RCC 7860 (cell line): ENCODE data around the gene LRRC61.
A peak's percentile ranks its signal among the peaks of the same experiment; 100 is the strongest.

Experiments
- DNase-seq: peaks from one replicate; pipeline ENCODE4 v3.0.0-alpha.2; 2015; ENCODE audit warnings: low spot score
- FAIRE-seq: peaks from 2 replicates; lab custom pipeline; 2012; peaks lifted over from hg19 to GRCh38; lab: Jason Lieb, UNC

Gene LRRC61

DNA sequence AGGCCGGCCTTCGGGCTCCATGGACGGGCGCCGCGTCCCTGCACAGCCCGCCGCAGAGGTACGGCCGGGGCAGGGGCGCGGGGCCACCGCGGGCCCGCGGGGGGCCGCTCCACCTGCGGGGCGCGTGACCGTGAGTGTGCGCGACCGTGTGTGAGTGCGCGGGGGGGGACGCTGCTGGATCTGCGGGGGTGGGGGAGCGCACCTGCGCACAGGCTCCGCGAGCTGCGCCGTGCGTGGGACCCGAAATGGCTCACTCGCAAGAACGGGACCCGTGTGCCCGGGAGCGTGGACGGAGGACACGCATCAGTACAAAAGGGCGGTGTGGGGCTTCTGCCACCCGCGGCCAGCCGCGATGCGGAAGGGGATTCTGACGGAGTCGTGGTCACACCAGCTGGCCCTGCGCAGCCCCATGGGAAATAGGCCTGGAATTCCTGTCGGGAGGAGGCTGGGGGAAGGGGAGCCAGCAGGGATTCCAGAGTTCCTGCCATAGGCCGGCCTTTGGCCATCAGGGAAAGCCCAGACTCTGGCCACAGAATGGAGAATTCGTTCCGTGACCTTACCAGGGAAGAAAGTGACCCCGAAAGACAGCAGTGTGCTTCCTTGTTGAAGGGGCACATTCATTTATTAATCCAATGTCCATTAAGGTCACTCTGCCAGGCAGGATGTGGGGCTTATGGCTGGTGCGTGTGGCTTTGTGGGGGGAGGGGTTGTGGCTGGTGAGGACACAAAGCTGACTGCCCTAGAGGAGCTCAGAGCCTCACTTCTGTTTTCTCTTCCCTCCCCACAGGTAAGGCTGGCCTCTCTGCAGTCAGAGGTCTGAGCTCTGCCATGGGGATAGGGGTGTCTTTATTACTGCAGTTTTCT lies 46.0 kb downstream of the LRRC61 start:
- peak; percentile 89 for DNase-seq
- FAIRE-seq: peak; percentile 79

DNA sequence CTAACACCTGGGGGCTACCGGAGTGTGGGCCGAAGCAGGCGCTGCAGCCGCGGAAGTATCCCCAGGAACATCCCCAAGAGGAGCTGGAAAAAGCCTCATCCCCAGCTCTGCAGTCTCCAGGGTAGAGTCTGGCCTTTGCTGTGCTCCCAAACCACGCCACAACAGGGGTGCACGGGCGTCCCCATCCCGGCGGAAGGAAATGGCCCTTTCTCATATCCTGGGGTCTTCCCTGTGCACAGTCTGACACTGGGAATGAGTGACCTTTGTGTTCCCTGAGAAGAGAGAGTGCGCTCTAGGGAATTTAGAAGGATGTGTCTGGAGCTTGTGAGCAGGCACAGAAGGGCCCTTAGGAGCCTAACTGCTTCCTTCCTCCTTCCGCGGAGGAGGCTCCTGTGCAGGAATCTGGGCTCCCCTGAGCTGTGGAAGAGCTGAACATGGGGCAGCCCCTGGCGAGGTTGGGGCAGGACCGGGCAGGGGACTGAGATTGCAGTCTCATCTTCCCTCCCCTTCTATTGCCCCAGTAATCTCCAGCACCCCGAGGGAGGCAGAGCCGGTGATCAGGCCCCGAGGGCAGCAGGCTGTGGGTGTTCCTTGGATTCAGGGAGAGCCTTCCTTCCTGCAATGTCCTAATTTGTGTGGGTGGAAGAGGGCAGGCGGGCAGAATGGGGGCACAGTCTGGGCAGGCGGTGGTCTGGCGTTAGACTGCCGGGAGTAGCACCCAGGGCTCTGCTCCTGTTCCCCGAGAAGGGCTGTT lies 46.8 kb downstream of the LRRC61 start:
- no peak for DNase-seq
- no peak for FAIRE-seq

DNA sequence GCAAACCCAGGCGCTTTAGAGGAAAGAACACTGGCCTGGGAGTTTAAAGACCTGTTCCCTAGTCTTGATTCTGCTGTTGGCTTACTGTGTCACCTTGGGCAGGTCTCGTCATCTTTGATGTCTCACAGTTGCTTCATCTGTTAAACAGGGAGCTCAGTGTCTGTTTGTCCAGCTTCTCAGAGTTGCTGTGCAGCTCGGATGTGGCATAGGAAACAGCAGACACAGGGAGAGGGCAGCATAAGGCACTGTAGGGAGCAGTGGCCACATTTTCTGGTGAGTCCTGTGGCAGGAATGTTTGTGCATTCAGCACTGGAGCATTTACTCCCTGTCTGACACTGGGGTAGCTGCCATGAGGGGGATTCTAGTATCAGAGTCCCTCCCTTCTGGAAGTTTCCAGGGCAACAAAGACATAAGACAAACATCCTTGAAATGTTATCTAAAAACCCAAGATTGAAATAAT lies 47.5 kb downstream of the LRRC61 start:
- peak; percentile 80 for DNase-seq
- no peak for FAIRE-seq

DNA sequence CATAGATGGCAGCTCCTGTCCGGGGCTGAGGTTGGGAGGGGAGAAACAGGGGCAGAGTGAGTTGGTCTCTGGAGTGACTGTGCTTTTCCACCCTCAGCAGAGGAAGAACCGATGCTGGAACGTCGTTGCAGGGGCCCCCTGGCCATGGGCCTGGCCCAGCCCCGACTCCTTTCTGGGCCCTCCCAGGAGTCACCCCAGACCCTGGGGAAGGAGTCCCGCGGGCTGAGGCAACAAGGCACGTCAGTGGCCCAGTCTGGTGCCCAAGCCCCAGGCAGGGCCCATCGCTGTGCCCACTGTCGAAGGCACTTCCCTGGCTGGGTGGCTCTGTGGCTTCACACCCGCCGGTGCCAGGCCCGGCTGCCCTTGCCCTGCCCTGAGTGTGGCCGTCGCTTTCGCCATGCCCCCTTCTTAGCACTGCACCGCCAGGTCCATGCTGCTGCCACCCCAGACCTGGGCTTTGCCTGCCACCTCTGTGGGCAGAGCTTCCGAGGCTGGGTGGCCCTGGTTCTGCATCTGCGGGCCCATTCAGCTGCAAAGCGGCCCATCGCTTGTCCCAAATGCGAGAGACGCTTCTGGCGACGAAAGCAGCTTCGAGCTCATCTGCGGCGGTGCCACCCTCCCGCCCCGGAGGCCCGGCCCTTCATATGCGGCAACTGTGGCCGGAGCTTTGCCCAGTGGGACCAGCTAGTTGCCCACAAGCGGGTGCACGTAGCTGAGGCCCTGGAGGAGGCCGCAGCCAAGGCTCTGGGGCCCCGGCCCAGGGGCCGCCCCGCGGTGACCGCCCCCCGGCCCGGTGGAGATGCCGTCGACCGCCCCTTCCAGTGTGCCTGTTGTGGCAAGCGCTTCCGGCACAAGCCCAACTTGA lies 48.2 kb downstream of the LRRC61 start:
- DNase-seq (no peak), FAIRE-seq (no peak)

DNA sequence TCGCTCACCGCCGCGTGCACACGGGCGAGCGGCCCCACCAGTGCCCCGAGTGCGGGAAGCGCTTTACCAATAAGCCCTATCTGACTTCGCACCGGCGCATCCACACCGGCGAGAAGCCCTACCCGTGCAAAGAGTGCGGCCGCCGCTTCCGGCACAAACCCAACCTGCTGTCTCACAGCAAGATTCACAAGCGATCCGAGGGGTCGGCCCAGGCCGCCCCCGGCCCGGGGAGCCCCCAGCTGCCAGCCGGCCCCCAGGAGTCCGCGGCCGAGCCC lies 48.8 kb downstream of the LRRC61 start:
- FAIRE-seq: no peak

DNA sequence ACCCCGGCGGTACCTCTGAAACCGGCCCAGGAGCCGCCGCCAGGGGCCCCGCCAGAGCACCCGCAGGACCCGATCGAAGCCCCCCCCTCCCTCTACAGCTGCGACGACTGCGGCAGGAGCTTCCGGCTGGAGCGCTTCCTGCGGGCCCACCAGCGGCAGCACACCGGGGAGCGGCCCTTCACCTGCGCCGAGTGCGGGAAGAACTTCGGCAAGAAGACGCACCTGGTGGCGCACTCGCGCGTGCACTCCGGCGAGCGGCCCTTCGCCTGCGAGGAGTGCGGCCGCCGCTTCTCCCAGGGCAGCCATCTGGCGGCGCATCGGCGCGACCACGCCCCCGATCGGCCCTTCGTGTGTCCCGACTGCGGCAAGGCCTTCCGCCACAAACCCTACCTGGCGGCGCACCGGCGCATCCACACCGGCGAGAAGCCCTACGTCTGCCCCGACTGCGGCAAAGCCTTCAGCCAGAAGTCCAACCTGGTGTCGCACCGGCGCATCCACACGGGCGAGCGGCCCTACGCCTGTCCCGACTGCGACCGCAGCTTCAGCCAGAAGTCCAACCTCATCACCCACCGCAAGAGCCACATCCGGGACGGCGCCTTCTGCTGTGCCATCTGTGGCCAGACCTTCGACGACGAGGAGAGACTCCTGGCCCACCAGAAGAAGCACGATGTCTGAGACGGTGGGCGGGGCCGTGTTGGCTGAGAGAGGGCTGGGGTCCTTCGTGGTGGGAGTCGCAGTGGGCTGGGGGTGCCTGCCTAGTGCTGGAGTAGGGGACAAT lies 49.3 kb downstream of the LRRC61 start:
- FAIRE-seq: no peak

More for the DNA sequence above, 48.8 kb downstream of the LRRC61 start:
- no peak for DNase-seq

DNA sequence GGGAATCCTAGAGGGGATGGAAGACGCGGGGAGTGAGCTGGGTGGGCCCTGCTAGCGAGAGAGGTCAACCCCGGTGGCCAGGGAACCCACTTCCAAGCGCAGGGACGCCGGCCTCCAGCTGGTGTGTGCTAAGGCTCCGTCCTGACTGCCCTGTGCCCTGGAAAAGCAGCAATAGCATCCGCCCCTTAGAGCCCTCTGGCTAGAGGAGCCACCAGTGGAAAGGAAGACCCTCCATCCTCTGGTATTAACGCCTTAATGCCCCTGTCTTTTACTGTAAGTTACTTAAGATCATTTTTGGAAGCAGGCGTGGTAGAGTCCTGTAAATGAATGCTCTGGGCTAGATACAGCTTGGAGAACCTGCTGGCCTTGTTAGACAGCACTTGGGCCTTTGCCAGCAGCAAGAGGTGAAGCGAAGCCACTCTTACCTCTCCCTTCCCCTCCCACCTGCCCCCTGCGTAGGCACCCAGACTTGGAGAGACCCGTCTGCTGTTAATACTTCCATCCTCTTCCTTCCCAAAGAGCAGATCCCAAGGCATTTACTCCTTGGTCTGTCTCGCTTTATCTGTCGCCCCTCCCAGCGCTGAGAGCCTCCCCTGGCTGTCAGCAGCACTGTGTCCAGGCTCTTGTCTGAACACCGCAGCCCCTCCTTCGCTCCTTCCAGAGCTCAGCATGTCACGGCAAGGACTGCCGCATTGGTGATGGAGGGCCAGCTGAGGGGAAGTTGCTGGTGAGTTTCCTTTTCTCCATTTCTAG lies 50.1 kb downstream of the LRRC61 start:
- no peak for DNase-seq
- no peak for FAIRE-seq

More for the DNA sequence above, 49.3 kb downstream of the LRRC61 start:
- no peak for DNase-seq

DNA sequence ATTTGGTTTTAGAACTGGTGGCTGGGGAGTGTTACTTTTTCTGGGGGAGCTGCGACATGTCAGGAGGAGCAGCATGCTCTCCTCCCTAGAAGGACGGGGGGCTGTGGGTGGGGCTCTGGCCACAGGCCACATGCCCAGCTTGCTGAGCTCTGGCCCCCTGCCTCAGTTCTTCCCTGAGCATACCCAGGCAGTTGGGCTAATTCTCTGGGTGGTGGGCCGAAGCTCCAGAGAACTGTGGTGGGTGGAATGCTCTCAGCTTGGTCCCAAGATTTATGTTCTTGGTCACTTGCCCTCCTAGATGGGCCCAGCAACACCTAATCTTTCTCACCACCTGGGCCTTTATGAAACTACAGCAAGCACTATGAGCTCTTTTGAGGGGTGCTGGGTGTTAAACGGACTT lies 50.9 kb downstream of the LRRC61 start:
- FAIRE-seq (no peak), DNase-seq (no peak)

DNA sequence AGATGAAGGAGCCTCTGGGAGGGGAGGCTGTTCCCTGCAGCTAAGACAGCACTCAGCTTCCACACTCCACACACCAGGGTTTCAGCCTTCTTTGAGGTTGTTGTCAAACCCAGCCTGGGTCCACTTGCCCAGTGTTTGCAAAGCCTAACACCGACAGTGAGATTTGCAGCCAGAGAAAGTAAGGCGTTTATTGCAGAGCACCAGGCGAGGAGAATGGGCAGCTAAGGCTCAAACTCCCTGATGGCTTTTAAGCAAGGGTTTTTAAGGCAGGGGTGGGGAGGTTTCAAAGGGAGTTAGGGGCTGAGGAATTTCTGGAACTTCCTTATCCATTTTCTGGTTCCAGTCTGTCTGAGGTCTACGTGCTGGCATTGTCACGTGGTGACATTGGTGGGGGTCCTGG lies 51.3 kb downstream of the LRRC61 start:
- FAIRE-seq: no peak
- DNase-seq: no peak

DNA sequence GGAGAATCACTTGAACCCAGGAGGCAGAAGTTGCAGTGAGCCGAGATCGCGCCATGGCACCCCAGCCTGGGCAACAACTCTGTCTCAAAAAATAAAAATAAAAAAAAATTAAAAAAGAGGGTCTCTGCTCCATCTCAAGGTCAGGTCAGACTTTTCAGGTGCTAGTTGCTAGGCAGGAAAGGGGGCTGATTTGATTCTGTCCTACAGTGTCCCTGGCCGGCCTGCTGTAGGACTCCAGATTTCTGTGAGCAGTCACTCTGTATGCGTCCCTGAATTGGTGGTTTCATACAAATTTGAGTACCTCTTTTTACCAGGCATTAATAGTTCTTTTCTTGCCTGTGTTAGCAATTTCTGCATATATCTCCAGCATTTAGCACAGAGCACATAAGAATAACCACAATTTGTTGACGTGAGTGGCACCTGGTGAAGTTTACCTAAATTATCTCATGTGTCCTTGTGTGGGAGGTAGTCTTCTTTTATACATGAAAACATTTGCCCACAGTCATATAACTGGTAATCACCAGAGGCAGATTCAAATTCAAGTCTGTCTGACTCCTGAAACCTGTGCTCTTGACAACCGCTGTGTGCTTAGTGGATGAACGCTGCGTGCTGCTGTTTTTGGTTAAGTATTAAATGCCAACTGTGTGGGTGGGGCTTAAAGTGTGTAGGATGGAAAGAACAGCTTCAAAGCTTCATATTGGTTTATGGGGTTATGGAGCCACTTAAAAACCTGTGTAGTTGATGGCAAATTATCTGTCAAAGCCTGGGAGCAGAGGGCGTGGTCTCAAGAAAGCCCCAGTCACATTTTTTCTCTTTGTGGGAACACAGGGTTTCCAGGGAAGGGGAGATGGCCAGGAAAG lies 52.7 kb downstream of the LRRC61 start:
- FAIRE-seq: no peak
- no peak for DNase-seq

DNA sequence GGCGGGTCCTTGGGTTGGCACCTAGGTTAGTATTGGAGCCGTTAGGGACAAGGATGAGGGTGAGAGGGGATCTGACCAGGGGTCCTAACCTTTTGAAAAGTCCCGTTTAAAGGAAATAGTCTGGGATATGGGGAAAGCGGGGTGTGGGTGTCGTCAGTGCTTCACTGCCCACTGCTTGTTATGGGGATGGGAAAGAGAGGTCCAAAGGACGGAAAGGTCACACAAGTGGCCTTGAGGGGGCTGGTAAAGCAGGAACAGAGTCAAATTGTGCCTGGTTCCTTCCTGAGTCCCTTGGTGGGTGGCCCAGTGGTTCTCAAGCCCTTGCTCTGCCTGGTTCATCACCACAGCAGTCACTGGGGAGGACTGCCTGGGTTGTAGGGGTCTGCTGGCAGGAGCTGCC lies 53.4 kb downstream of the LRRC61 start:
- FAIRE-seq: no peak
- no peak for DNase-seq

DNA sequence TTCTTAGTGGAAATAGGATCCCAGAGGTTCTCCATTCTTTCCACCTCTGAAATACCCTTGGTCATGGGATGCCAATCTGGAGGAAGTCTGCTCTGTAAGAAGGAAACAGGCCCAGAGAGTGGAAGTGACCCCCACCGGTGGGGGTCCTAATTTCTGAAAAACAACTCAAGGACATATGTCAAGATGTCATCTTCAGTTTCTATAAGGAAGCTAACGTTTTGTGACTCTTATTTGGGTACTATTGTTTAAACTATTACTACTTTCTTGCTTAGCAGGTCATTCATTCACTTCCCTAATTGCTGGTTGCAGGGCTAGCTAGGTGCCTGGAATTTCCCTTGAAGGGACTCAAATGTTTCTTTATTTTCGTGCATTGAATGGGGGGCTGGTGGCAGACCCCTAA lies 54.0 kb downstream of the LRRC61 start:
- DNase-seq (no peak), FAIRE-seq (no peak)

DNA sequence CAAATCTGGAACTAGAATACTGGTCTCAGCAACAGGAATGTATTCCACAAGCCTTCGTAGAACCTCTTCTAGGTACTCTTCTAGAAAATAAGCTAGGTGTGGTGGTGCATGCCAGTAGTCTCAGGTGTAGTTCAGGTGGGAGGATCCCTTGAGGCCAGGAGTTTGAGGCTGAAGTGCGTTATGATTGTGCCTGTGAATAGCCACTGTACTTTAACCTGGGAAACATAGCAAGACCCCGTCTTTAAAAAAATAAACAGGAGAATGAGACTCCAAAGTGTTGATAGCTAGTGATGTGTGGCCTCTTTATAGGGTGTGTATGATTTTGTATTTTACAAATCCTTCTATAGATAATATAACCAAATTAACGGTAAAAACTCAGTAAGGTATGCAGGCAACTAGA lies 54.5 kb downstream of the LRRC61 start:
- no peak for FAIRE-seq
- DNase-seq: no peak

DNA sequence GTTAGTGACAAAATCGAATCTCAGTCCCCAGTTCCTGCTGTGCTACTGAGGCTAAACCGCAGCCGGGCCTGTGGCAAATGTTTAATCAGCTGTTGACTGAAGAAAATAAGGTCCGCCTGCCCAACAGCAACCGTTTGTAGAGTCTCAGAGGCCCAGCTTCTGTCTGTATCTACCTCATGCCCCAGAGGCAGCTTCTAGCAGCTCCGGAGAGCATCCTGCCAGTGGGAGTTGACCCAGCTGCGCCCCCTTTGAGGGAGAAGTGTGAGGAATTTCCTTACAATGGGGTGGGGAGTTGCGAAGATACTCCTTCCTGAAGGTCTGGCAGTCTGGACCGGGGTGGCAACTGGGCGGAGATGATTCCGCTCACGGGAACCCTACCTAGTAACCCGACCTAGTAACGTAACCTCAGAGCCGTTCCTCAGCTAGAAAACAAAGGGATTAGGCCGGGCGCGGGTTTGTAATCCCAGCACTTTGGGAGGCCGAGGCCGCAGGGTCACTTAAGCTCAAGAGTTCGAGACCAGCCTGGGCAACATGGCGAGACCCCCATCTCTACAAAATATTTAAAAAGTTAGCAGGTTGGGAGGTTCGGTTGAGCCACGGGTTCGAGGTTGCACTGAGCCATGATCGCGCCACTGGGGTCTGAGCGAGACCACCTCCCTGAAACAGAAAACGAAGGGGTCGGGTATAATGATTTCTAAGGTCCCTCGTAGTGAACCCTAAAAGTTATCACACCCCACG lies 55.1 kb downstream of the LRRC61 start:
- FAIRE-seq (peak; percentile 92), DNase-seq (peak; percentile 97)

DNA sequence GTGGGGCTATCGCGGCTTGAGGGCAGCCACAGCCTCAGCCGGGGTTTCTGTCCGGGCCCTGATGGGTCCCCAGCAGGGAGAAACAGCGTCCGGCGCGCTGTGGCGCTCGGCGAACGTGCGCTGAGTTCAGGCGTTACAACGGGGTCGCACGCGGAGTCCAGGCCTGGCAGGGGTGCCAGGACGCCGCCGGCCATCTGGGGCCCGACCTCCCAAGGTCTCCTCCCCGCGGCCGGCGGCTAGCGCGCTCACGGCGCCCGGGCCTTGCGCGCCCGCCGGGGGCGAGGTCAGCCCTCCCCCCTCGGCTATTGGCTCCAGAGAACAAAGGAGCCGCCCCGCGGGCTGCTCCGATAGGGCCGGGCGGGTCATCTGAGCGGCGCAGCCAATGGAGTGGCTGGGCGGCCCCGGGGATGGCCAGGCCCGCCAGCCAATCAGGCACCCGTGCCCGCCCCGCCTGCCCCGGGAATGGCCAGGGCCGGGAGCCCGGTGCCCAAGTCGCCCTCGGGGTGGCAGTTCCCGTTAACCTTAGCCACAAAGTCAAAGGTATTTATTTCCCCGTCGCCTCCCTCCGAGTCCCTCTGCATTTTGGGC lies 55.8 kb downstream of the LRRC61 start, which contains the start of gene ZNF775:
TSS of gene ZNF775 (plus strand) at position 478 of the 588 bp plus-strand sequence. CDS start 9,141 bp downstream, outside the sequence.
- FAIRE-seq (peak; percentile 8), DNase-seq (peak; percentile 96)

DNA sequence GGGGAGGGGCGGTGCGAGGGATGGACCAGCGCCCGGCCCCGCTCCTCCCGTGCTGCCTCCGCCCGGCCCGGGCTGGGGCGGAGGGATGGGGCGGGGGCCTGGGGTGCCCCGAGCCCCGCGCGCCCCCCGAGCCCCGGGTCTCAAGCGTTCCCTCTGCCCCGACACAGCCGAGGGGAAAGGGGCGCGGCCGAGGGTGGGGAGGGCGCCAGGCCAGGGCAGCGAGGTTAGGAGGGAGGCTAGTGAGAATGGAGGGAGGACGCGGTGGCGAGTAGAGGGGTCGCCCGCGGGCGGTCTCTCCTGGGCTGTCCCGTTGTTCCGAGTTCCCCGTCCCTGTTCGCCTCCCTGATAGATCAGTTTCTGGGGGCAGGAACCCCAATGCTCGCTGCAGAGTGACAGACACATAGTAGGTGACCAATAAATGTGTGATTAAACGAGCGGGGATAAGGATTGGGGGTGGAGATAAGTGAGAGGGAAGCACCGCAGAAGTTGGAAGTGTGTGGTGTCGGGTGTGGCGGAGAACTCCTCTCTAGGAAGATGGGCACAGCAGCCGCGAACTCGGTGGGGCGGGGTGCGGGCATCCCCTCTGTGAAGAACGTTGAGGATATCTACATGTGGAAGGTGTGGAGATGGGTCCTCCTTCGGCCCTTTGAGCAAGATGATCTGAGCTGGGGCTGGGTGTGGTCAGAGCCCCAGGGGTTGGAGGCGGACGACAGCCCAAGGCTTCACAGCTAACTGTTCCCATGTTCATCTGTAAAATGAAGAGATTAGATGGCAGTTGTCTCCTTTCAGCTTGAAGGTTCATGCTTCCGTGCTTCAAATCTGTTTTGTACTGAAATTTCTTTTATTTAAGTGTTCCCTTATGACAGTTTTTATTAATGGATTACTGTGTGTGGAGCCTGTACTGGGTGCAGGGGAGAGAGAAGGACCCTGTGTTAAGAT lies 56.6 kb downstream of the LRRC61 start:
- FAIRE-seq: no peak
- no peak for DNase-seq

DNA sequence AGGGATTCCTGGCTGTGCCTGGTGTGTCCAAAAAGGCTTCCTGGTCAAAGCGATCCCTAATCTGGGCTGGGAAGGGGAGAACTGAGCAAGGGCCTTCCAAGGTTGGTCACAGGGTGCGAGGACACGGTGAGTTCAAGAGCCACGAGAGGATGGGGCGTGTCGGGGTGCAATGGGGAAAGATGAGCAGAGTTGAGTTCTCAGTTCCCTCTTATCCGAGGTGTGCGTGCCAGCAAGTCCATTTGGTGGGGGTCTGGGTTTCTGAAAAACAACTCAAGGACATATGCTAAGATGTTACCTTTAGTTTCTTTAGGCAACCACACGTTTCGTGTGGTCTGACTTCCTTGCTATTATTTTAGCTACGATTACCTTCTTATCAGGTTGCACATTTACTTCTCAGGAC lies 57.3 kb downstream of the LRRC61 start:
- FAIRE-seq (no peak), DNase-seq (no peak)
